Nephron (organoid): ENCODE measurements around the gene ADCYAP1R1.

ENCODE experiments used
- H3K27ac Mint-ChIP-seq, 3 experiments: 2 replicates each; pipeline ENCODE4 v1.8.0; 2020; ENCODE audit warnings: mixed read lengths in 3 of 3, mild to moderate bottlenecking in 2 of 3, moderate library complexity in 1 of 3
- H3K27me3 Mint-ChIP-seq: 2 replicates; pipeline ENCODE4 v1.8.0; 2021; ENCODE audit warnings: low read depth, mild to moderate bottlenecking, moderate library complexity, mixed read lengths
- H3K36me3 Mint-ChIP-seq: 2 replicates; pipeline ENCODE4 v1.8.0; 2020; ENCODE audit warnings: low read depth, mixed read lengths
- H3K4me1 Mint-ChIP-seq: 2 replicates; pipeline ENCODE4 v1.8.0; 2020; ENCODE audit warnings: mixed read lengths
- H3K4me3 Mint-ChIP-seq, 3 experiments: 2 replicates each; pipeline ENCODE4 v1.8.0; 2020; ENCODE audit warnings: mild to moderate bottlenecking in 3 of 3, mixed read lengths in 3 of 3, moderate library complexity in 2 of 3
- H3K9me3 Mint-ChIP-seq: 2 replicates; pipeline ENCODE4 v1.8.0; 2020; ENCODE audit warnings: mixed read lengths
- CTCF ChIP-seq, 3 experiments: fragments of 200-600 bp; sonication (generic); IDR thresholded peaks; one replicate each; pipeline ENCODE4 v1.5.0; 2021; ENCODE audit warnings: antibody characterized with exemption in 3 of 3; ENCODE audit not compliant: unreplicated experiment in 3 of 3

Gene ADCYAP1R1

GRCh38 chr7:31082447-31082846 lies 30.3 kb downstream of the ADCYAP1R1 start:
- H3K27ac Mint-ChIP-seq = peak overlapping the region; percentile 78 to 96 (median 95)
- TF ChIP-seq CTCF (IDR thresholded peaks at IDR 0.05; ENCODE audit: unreplicated experiment in 3 of 3) = no peak
- no peak overlapping the region for H3K4me3 Mint-ChIP-seq
- H3K9me3 Mint-ChIP-seq = no peaks in the 10 kb centered on the region
- H3K27me3 Mint-ChIP-seq = peaks cover 14% of the 10 kb centered on the region
- peaks cover 16% of the 10 kb centered on the region for H3K4me1 Mint-ChIP-seq
- no peaks in the 10 kb centered on the region for H3K36me3 Mint-ChIP-seq

- Mint-ChIP-seq H3K4me1 (peaks cover 16% of the 10 kb centered on the region), H3K27me3 (peaks cover 14% of the 10 kb centered on the region), H3K27ac (peak overlapping the region; percentile 78 to 96 (median 95)), H3K4me3 (no peak overlapping the region), H3K9me3 (no peaks in the 10 kb centered on the region), H3K36me3 (no peaks in the 10 kb centered on the region)
- TF ChIP-seq CTCF (IDR thresholded peaks at IDR 0.05; ENCODE audit: unreplicated experiment in 3 of 3) = no peak
Observed at GRCh38 chr7:31083210-31083786, 31.2 kb downstream of the ADCYAP1R1 start.

- no peak for TF ChIP-seq CTCF (IDR thresholded peaks at IDR 0.05; ENCODE audit: unreplicated experiment in 3 of 3)
- no peaks in the 10 kb centered on the region for H3K9me3 Mint-ChIP-seq
- H3K4me3 Mint-ChIP-seq = no peak overlapping the region
Observed at GRCh38 chr7:31084226-31084625, 32.1 kb downstream of the ADCYAP1R1 start.

GRCh38 chr7:31087351-31087750 lies 35.2 kb downstream of the ADCYAP1R1 start:
- peaks cover 12% of the 10 kb centered on the region for H3K4me1 Mint-ChIP-seq
- no peak overlapping the region for H3K27ac Mint-ChIP-seq
- H3K4me3 Mint-ChIP-seq = no peak overlapping the region
- no peaks in the 10 kb centered on the region for H3K9me3 Mint-ChIP-seq
- no peaks in the 10 kb centered on the region for H3K36me3 Mint-ChIP-seq
- no peak for TF ChIP-seq CTCF (IDR thresholded peaks at IDR 0.05; ENCODE audit: unreplicated experiment in 3 of 3)
- H3K27me3 Mint-ChIP-seq = peaks cover 8% of the 10 kb centered on the region

More at GRCh38 chr7:31084226-31084625, 32.1 kb downstream of the ADCYAP1R1 start:
- no peak overlapping the region for H3K27ac Mint-ChIP-seq
- H3K4me1 Mint-ChIP-seq = peaks cover 16% of the 10 kb centered on the region
- no peaks in the 10 kb centered on the region for H3K36me3 Mint-ChIP-seq
- peaks cover 14% of the 10 kb centered on the region for H3K27me3 Mint-ChIP-seq

GRCh38 chr7:31091924-31092434 lies 39.9 kb downstream of the ADCYAP1R1 start:
- no peak for TF ChIP-seq CTCF (IDR thresholded peaks at IDR 0.05; ENCODE audit: unreplicated experiment in 3 of 3)
- H3K4me3 Mint-ChIP-seq = no peak overlapping the region
- no peaks in the 10 kb centered on the region for H3K27me3 Mint-ChIP-seq

GRCh38 chr7:31092606-31093005 lies 40.5 kb downstream of the ADCYAP1R1 start:
- no peaks in the 10 kb centered on the region for H3K4me1 Mint-ChIP-seq
- no peak overlapping the region for H3K27ac Mint-ChIP-seq
- peaks cover 4% of the 10 kb centered on the region for H3K27me3 Mint-ChIP-seq
- no peaks in the 10 kb centered on the region for H3K9me3 Mint-ChIP-seq
- no peaks in the 10 kb centered on the region for H3K36me3 Mint-ChIP-seq
- no peak overlapping the region for H3K4me3 Mint-ChIP-seq
- no peak for TF ChIP-seq CTCF (IDR thresholded peaks at IDR 0.05; ENCODE audit: unreplicated experiment in 3 of 3)

More at GRCh38 chr7:31091924-31092434, 39.9 kb downstream of the ADCYAP1R1 start:
- H3K36me3 Mint-ChIP-seq = no peaks in the 10 kb centered on the region
- H3K27ac Mint-ChIP-seq = no peak overlapping the region
- no peaks in the 10 kb centered on the region for H3K9me3 Mint-ChIP-seq
- H3K4me1 Mint-ChIP-seq = no peaks in the 10 kb centered on the region
